Smooth muscle cell (in vitro differentiated cells): ENCODE measurements around the gene SPEM1. TPM values are rescaled to one million over a fixed set of nuclear protein-coding genes. Genes with fewer than 3 reads are reported as not detected.

ENCODE experiments used
- DNase-seq: peaks from one replicate; lab custom pipeline; 2025; ENCODE audit not compliant: unreplicated experiment; lab: John Stamatoyannopoulos, UW
- H2AFZ ChIP-seq: fragments of 200-600 bp; sonication (generic); 2 replicates; pipeline ENCODE4 v1.6.0; 2016; ENCODE audit warnings: antibody characterized with exemption, low read depth, mild to moderate bottlenecking
- H3F3A ChIP-seq: fragments of 200-600 bp; sonication (generic); 2 replicates; pipeline ENCODE4 v1.6.0; 2017; ENCODE audit warnings: antibody characterized with exemption, low read depth
- H3K27ac ChIP-seq: fragments of 200-600 bp; sonication (generic); 2 replicates; pipeline ENCODE4 v1.5.1; 2016; ENCODE audit warnings: low read depth, mild to moderate bottlenecking
- H3K27me3 ChIP-seq: fragments of 200-600 bp; sonication (generic); 2 replicates; pipeline ENCODE4 v1.6.1; 2016; ENCODE audit warnings: low read depth, mild to moderate bottlenecking
- H3K36me3 ChIP-seq: fragments of 200-600 bp; sonication (generic); 2 replicates; pipeline ENCODE4 v1.5.1; 2016; ENCODE audit warnings: low read depth
- H3K4me1 ChIP-seq: fragments of 200-600 bp; sonication (generic); 2 replicates; pipeline ENCODE4 v1.5.1; 2016; ENCODE audit warnings: low read depth
- H3K4me2 ChIP-seq: fragments of 200-600 bp; sonication (generic); 2 replicates; pipeline ENCODE4 v1.6.0; 2016; ENCODE audit warnings: mild to moderate bottlenecking
- H3K4me3 ChIP-seq: fragments of 200-600 bp; sonication (generic); 2 replicates; pipeline ENCODE4 v1.5.1; 2016; ENCODE audit warnings: mild to moderate bottlenecking
- H3K79me2 ChIP-seq: fragments of 200-600 bp; sonication (generic); 2 replicates; pipeline ENCODE4 v1.6.0; 2016; ENCODE audit warnings: low read depth, mild to moderate bottlenecking
- H3K9ac ChIP-seq: fragments of 200-600 bp; sonication (generic); 2 replicates; pipeline ENCODE4 v1.6.0; 2016; ENCODE audit warnings: low read depth
- H3K9me3 ChIP-seq: fragments of 200-600 bp; sonication (generic); replicated peaks from 2 replicates; pipeline ENCODE4 v1.5.1; 2016; ENCODE audit warnings: low read depth
- H4K20me1 ChIP-seq: fragments of 200-600 bp; sonication (generic); 2 replicates; pipeline ENCODE4 v1.6.0; 2016; ENCODE audit warnings: low read depth
- WGBS: methylation state at CpG from one replicate; pipeline ENCODE4 v1.1.7; 2016; ENCODE audit warnings: low lambda C conversion rate; 5-methylcytosine and 5-hydroxymethylcytosine counted together
- polyA plus RNA-seq: library from polyadenylated mRNA; unstranded; fragments of >200 nt; fragmentation: Nextera tagmentation; extraction: Ambion mirVana; gene quantifications from 2 replicates; pipeline ENCODE4 v1.2.1, GENCODE V29; 2016
- total RNA-seq: library from RNA; depleted of rRNA; stranded (reverse); fragments of >200 nt; gene quantifications from 2 replicates; pipeline ENCODE4 v1.2.3, GENCODE V29; 2014
- TF ChIP-seq, protein P1 (sequence below): fragments of 200-600 bp; sonication (generic); IDR thresholded peaks from 2 replicates; pipeline ENCODE4 v1.5.1; 2017; ENCODE audit warnings: borderline replicate concordance, mild to moderate bottlenecking, antibody characterized with exemption; ENCODE audit not compliant: insufficient read depth, poor library complexity, severe bottlenecking

Gene SPEM1
- total and polyA plus RNA-seq, 2 experiments from 2014 or later, result not detected

- H3K9me3 ChIP-seq, result no peaks in the 10 kb centered on the region
- no peaks in the 10 kb centered on the region for H3K36me3 ChIP-seq
- peaks cover 9% of the 10 kb centered on the region for H3K4me1 ChIP-seq
- peak overlapping the region; percentile 77 for H3K27ac ChIP-seq
- 3% methylated on average over 29 of the region's 48 CpGs for WGBS
- no peaks in the 10 kb centered on the region for H3K27me3 ChIP-seq
- H4K20me1 ChIP-seq, result peaks cover 23% of the 10 kb centered on the region
- H3F3A ChIP-seq, result peaks cover 4% of the 10 kb centered on the region
- peak overlapping the region; percentile 98 for H3K4me2 ChIP-seq
- DNase-seq, result no peak
- TF ChIP-seq, protein P1, sequence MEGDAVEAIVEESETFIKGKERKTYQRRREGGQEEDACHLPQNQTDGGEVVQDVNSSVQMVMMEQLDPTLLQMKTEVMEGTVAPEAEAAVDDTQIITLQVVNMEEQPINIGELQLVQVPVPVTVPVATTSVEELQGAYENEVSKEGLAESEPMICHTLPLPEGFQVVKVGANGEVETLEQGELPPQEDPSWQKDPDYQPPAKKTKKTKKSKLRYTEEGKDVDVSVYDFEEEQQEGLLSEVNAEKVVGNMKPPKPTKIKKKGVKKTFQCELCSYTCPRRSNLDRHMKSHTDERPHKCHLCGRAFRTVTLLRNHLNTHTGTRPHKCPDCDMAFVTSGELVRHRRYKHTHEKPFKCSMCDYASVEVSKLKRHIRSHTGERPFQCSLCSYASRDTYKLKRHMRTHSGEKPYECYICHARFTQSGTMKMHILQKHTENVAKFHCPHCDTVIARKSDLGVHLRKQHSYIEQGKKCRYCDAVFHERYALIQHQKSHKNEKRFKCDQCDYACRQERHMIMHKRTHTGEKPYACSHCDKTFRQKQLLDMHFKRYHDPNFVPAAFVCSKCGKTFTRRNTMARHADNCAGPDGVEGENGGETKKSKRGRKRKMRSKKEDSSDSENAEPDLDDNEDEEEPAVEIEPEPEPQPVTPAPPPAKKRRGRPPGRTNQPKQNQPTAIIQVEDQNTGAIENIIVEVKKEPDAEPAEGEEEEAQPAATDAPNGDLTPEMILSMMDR, result no peak
- H2AFZ ChIP-seq, result peak overlapping the region; percentile 44
- no peaks in the 10 kb centered on the region for H3K79me2 ChIP-seq
- H3K4me3 ChIP-seq, result peak overlapping the region; percentile 93
- H3K9ac ChIP-seq, result peak overlapping the region; percentile 90
Measured at GRCh38 chr17:7393613-7394451, 26.3 kb upstream of the SPEM1 start.

GRCh38 chr17:7394452-7395191 lies 25.5 kb upstream of the SPEM1 start, which contains the start of gene PLSCR3:
TSS of gene PLSCR3 (minus strand) at chr17:7394525. CDS start at chr17:7394110, 415 bp downstream.
- H4K20me1 ChIP-seq, result peaks cover 18% of the 10 kb centered on the region
- no peaks in the 10 kb centered on the region for H3K9me3 ChIP-seq
- H3K4me1 ChIP-seq, result peaks cover 9% of the 10 kb centered on the region
- H3K27ac ChIP-seq, result peak within 1 kb of the TSS; percentile 77
- WGBS, result under 1% methylated on average over 27 of the region's 71 CpGs
- H3K9ac ChIP-seq, result peak within 1 kb of the TSS; percentile 90
- no peaks in the 10 kb centered on the region for H3K79me2 ChIP-seq
- TF ChIP-seq, protein P1, result peak; percentile 32
- peaks cover 4% of the 10 kb centered on the region for H3F3A ChIP-seq
- H3K36me3 ChIP-seq, result no peaks in the 10 kb centered on the region
- H3K4me2 ChIP-seq, result peak within 1 kb of the TSS; percentile 98
- peak within 1 kb of the TSS; percentile 93 for H3K4me3 ChIP-seq
- H3K27me3 ChIP-seq, result no peaks in the 10 kb centered on the region
- peak; percentile 59 for DNase-seq
- peak within 1 kb of the TSS; percentile 82 for H2AFZ ChIP-seq

- Histone ChIP-seq H3K4me2 (no peak overlapping the region), H4K20me1 (peaks cover 3% of the 10 kb centered on the region), H3F3A (peaks cover 4% of the 10 kb centered on the region), H3K4me1 (peaks cover 9% of the 10 kb centered on the region), H3K9ac (no peak overlapping the region), H3K27me3 (no peaks in the 10 kb centered on the region), H3K4me3 (no peak overlapping the region), H3K79me2 (no peaks in the 10 kb centered on the region), H3K36me3 (no peaks in the 10 kb centered on the region), H2AFZ (no peak overlapping the region), H3K27ac (no peak overlapping the region), H3K9me3 (no peaks in the 10 kb centered on the region)
- DNase-seq, result no peak
- WGBS, result 96% methylated on average over 4 of the region's 4 CpGs
- TF ChIP-seq, protein P1, result no peak
Measured at GRCh38 chr17:7396147-7396546, 24.0 kb upstream of the SPEM1 start.
